Measurements from ENCODE around the gene TLE2. TPM values are rescaled to one million over a fixed set of nuclear protein-coding genes. Genes with fewer than 3 reads are reported as not detected.
A peak's percentile ranks its signal among the peaks of the same experiment; 100 is the strongest.

TLE2 gene
- total and polyA plus RNA-seq, 9 of the 15 experiments (the other 6 are each of a cell fraction or from before 2014, with no cell fraction given): 0.35 to 13.1 (median 6.2) TPM

GRCh38 chr19:3039641-3040077 lies 10.6 kb upstream of the TLE2 start (continued):
- TF ChIP-seq ZNF592 (IDR thresholded peaks at IDR 0.05) (peak; percentile 32; the same call in 1 of the 2 replicates), U2AF2 (optimal IDR thresholded peaks at IDR 0.05; ENCODE audit: low read depth, low read length) (no peak), CSDE1 (IDR thresholded peaks at IDR 0.05) (no peak), MGA (IDR thresholded peaks at IDR 0.05) (no peak), ESRRA (IDR thresholded peaks at IDR 0.05; ENCODE audit: borderline replicate concordance, low read depth) (no peak), ZNF584 (CRISPR knock-in tag; IDR thresholded peaks at IDR 0.05; ENCODE audit: low read depth) (no peak), ZBTB1 (CRISPR knock-in tag; IDR thresholded peaks at IDR 0.05; ENCODE audit: borderline replicate concordance, low read depth) (no peak), ZBTB43 (CRISPR knock-in tag; IDR thresholded peaks at IDR 0.05) (no peak)
